ENCODE measurements around the gene CYP4X1.

The CYP4X1 gene

GRCh38 chr1:46991083-46991923, 32.2 kb upstream of the CYP4X1 start:
- H3K27ac ChIP-seq (ENCODE audit: low read length) = no peak overlapping the region
- no peaks in the 10 kb centered on the region for H3K79me2 ChIP-seq (ENCODE audit: low read length)
- no peak for TF ChIP-seq EZH2phosphoT487 (IDR thresholded peaks at IDR 0.05; ENCODE audit: low read length)
- TF ChIP-seq CTCF (IDR thresholded peaks at IDR 0.05; ENCODE audit: low read length) = peak; percentile 15; the same call in 1 of the 2 replicates
- TF ChIP-seq EZH2 (optimal IDR thresholded peaks at IDR 0.05; ENCODE audit: low read depth, low read length) = no peak
- no peaks in the 10 kb centered on the region for H3K4me1 ChIP-seq (ENCODE audit: low read length)
- no peaks in the 10 kb centered on the region for H4K20me1 ChIP-seq (ENCODE audit: insufficient read depth, low read length)
- H3K9ac ChIP-seq (ENCODE audit: low read length) = no peak overlapping the region
- no peaks in the 10 kb centered on the region for H3K36me3 ChIP-seq (replicated peaks; ENCODE audit: insufficient read depth, low read length)
- H3K27me3 ChIP-seq (replicated peaks; ENCODE audit: insufficient read depth, low read length) = no peaks in the 10 kb centered on the region
- no peak overlapping the region for H3K4me2 ChIP-seq (ENCODE audit: low read depth, low read length)
- no peaks in the 10 kb centered on the region for H3K9me2 ChIP-seq (replicated peaks; ENCODE audit: insufficient read depth, low read length)
- no peaks in the 10 kb centered on the region for H3F3A ChIP-seq (ENCODE audit: insufficient read depth, low read length)
- H3K4me3 ChIP-seq (ENCODE audit: low read length) = no peak overlapping the region
- no peak overlapping the region for H2AFZ ChIP-seq (ENCODE audit: low read length)
- DNase-seq = peak; percentile 18
- H3K9me3 ChIP-seq (replicated peaks; ENCODE audit: insufficient read depth, low read length) = no peaks in the 10 kb centered on the region

- Histone ChIP-seq H3K27me3 (replicated peaks; ENCODE audit: insufficient read depth, low read length) (no peaks in the 10 kb centered on the region), H3F3A (ENCODE audit: insufficient read depth, low read length) (no peaks in the 10 kb centered on the region), H3K36me3 (replicated peaks; ENCODE audit: insufficient read depth, low read length) (no peaks in the 10 kb centered on the region), H2AFZ (ENCODE audit: low read length) (no peak overlapping the region), H3K27ac (ENCODE audit: low read length) (no peak overlapping the region), H3K4me2 (ENCODE audit: low read depth, low read length) (no peak overlapping the region), H3K4me1 (ENCODE audit: low read length) (no peaks in the 10 kb centered on the region), H3K79me2 (ENCODE audit: low read length) (no peaks in the 10 kb centered on the region), H4K20me1 (ENCODE audit: insufficient read depth, low read length) (no peaks in the 10 kb centered on the region), H3K9me2 (replicated peaks; ENCODE audit: insufficient read depth, low read length) (no peaks in the 10 kb centered on the region), H3K4me3 (ENCODE audit: low read length) (no peak overlapping the region), H3K9ac (ENCODE audit: low read length) (no peak overlapping the region), H3K9me3 (replicated peaks; ENCODE audit: insufficient read depth, low read length) (no peaks in the 10 kb centered on the region)
- TF ChIP-seq CTCF (IDR thresholded peaks at IDR 0.05; ENCODE audit: low read length) (no peak), EZH2 (optimal IDR thresholded peaks at IDR 0.05; ENCODE audit: low read depth, low read length) (no peak), EZH2phosphoT487 (IDR thresholded peaks at IDR 0.05; ENCODE audit: low read length) (no peak)
- DNase-seq = no peak
Measured at GRCh38 chr1:46996659-46997281, 26.7 kb upstream of the CYP4X1 start.

- no peak for DNase-seq
- TF ChIP-seq CTCF (IDR thresholded peaks at IDR 0.05; ENCODE audit: low read length) (peak; percentile 39), EZH2 (optimal IDR thresholded peaks at IDR 0.05; ENCODE audit: low read depth, low read length) (no peak), EZH2phosphoT487 (IDR thresholded peaks at IDR 0.05; ENCODE audit: low read length) (no peak)
Measured at GRCh38 chr1:47002211-47002610, 21.3 kb upstream of the CYP4X1 start.

More at GRCh38 chr1:47002211-47002610, 21.3 kb upstream of the CYP4X1 start:
- Histone ChIP-seq H3K9ac (ENCODE audit: low read length) (no peak overlapping the region), H3K4me2 (ENCODE audit: low read depth, low read length) (no peak overlapping the region), H3F3A (ENCODE audit: insufficient read depth, low read length) (no peaks in the 10 kb centered on the region), H3K9me3 (replicated peaks; ENCODE audit: insufficient read depth, low read length) (no peaks in the 10 kb centered on the region), H3K4me3 (ENCODE audit: low read length) (no peak overlapping the region), H3K79me2 (ENCODE audit: low read length) (no peaks in the 10 kb centered on the region), H3K27me3 (replicated peaks; ENCODE audit: insufficient read depth, low read length) (no peaks in the 10 kb centered on the region), H3K9me2 (replicated peaks; ENCODE audit: insufficient read depth, low read length) (no peaks in the 10 kb centered on the region), H4K20me1 (ENCODE audit: insufficient read depth, low read length) (no peaks in the 10 kb centered on the region), H3K4me1 (ENCODE audit: low read length) (no peaks in the 10 kb centered on the region), H2AFZ (ENCODE audit: low read length) (no peak overlapping the region), H3K36me3 (replicated peaks; ENCODE audit: insufficient read depth, low read length) (no peaks in the 10 kb centered on the region), H3K27ac (ENCODE audit: low read length) (no peak overlapping the region)
